HAP-1 (cell line): ENCODE results near the gene PFDN4.
"Not testable (repeated sequence)": the region's sequence is repeated elsewhere in the genome, so short reads cannot be mapped to it uniquely, and the experiment has no call there.

ENCODE experiments used
- DNase-seq, 2 experiments: peaks; one replicate each; pipeline ENCODE4 v3.0.0-alpha.2; 2016 to 2020; ENCODE audit warnings: low spot score in 2 of 2
- H3K27me3 ChIP-seq: fragments of 250-450 bp; sonication (Bioruptor Pico); 2 replicates; pipeline ENCODE4 v1.5.1; 2020; ENCODE audit warnings: low read depth, mild to moderate bottlenecking, moderate library complexity
- H3K36me3 ChIP-seq: fragments of 250-450 bp; sonication (Bioruptor Pico); replicated peaks from 2 replicates; pipeline ENCODE4 v1.5.1; 2020; ENCODE audit warnings: mild to moderate bottlenecking
- H3K4me1 ChIP-seq: fragments of 250-450 bp; sonication (Bioruptor Pico); 2 replicates; pipeline ENCODE4 v1.5.1; 2020; ENCODE audit warnings: mild to moderate bottlenecking
- H3K4me3 ChIP-seq: fragments of 250-450 bp; sonication (Bioruptor Pico); 2 replicates; pipeline ENCODE4 v1.5.1; 2020; ENCODE audit warnings: mild to moderate bottlenecking, moderate library complexity
- H3K9me3 ChIP-seq: fragments of 250-450 bp; sonication (Bioruptor Pico); 2 replicates; pipeline ENCODE4 v1.5.1; 2020; ENCODE audit warnings: mild to moderate bottlenecking, moderate library complexity
- in situ Hi-C: fragments of 300-500 bp; cut with MboI; formaldehyde crosslinking; loops from 3 replicates; pipeline ENCODE4 v1.14.3; 2020; ENCODE audit warnings: low sequenced_read_pairs, inconsistent platforms, mixed read lengths

PFDN4 gene

GRCh38 chr20:54215157-54215789 lies 7.4 kb downstream of the PFDN4 start:
- in situ Hi-C loops: loop anchor here (25.0 kb wide), 1 partner anchor 653 kb away; no protein-coding TSS in a partner anchor
- no peaks in the 10 kb centered on the region for H3K4me1 ChIP-seq
- no peaks in the 10 kb centered on the region for H3K9me3 ChIP-seq
- no peaks in the 10 kb centered on the region for H3K27me3 ChIP-seq
- peaks cover 18% of the 10 kb centered on the region for H3K36me3 ChIP-seq
- no peak overlapping the region for H3K4me3 ChIP-seq
- DNase-seq: no peak

DNA sequence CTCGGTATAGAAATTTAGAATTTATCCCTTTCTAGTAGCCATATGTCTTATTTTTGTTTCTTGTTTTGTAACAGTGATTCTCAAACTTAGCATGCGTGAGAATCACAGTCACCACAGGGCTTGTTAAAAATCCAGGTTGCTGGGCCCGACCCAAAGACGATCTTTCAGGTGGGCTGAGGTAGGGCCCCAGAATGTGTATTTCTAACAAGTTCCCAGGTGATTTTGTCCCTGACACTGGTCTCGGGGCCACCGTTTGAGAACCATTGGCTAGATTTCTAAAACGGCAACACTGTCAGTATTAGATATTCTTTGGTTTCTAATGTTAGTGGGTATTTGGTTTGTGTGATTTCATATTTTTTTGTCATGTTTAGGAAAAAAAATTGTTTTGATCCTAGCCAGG lies 9.9 kb downstream of the PFDN4 start:
- Histone ChIP-seq H3K27me3 (no peaks in the 10 kb centered on the region), H3K36me3 (peaks cover 18% of the 10 kb centered on the region), H3K9me3 (no peaks in the 10 kb centered on the region), H3K4me3 (no peak overlapping the region), H3K4me1 (no peaks in the 10 kb centered on the region)
- in situ Hi-C loops: loop anchor here (25.0 kb wide), 1 partner anchor 655 kb away; no protein-coding TSS in a partner anchor
- DNase-seq: no peak

DNA sequence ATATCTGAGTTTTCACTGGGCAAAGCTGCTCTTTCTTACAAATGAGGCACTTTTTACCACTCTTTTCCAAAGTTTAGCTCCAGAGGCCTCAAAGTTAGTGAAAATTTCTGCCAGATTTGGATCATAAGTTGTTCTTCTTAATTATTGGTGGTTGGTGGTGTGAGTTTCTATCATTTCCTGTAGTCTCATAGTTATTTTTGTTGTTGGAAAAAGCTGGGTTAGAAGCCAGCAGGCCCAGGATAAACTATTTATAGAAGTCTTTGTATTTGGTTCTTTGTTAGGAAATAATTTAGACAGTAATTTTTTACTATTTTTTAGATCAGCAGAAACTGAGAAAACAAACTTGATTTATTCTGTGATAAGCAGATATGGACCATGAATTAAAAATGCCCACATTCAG lies 10.6 kb downstream of the PFDN4 start:
- peaks cover 18% of the 10 kb centered on the region for H3K36me3 ChIP-seq
- DNase-seq: no peak
- H3K9me3 ChIP-seq: no peaks in the 10 kb centered on the region
- no peaks in the 10 kb centered on the region for H3K27me3 ChIP-seq
- in situ Hi-C loops: loop anchor here (25.0 kb wide), 1 partner anchor 656 kb away; no protein-coding TSS in a partner anchor
- H3K4me1 ChIP-seq: no peaks in the 10 kb centered on the region
- H3K4me3 ChIP-seq: no peak overlapping the region

DNA sequence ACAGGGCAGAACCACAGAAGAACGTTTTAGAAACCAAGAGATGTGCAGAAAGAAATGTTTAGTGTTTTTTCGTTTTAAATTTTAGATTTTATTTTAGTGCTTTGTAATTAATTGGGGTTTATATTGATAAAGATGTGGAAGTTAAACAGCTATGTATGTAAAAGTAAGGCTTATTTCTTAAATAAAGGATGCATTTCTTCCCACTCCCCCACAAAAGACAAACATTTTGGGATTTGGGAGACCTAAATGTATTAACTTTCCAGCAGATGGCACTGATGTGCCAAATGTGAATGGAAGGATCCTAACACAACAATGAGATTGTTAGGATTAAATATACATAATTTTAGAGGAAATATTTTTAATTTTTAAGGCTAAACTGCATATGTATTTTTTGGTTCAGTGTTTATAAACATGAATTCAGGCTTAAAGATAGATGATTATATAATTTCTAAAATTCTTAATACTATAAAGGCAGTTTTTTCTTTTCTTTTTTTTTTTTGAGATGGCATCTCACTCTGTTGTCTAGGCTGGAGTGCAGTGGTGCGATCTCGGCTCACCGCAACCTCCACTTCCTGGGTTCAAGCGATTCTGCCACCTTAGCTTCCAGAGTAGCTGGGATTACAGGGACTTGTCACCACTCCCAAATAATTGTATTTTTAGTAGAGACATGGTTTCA lies 12.0 kb downstream of the PFDN4 start:
- in situ Hi-C loops: loop anchor here (10.0 to 25.0 kb wide), 2 partner anchors 425 to 658 kb away; no protein-coding TSS in a partner anchor
- Histone ChIP-seq H3K4me1 (no peaks in the 10 kb centered on the region), H3K9me3 (no peaks in the 10 kb centered on the region), H3K36me3 (peaks cover 18% of the 10 kb centered on the region), H3K27me3 (no peaks in the 10 kb centered on the region), H3K4me3 (no peak overlapping the region)
- peak; percentile 20 to 29 for DNase-seq

- Histone ChIP-seq H3K4me3 (no peak overlapping the region), H3K9me3 (no peaks in the 10 kb centered on the region), H3K4me1 (no peaks in the 10 kb centered on the region), H3K36me3 (peaks cover 12% of the 10 kb centered on the region), H3K27me3 (no peaks in the 10 kb centered on the region)
- no peak for DNase-seq
- in situ Hi-C loops: loop anchor here (10.0 to 25.0 kb wide), 2 partner anchors 424 to 658 kb away; no protein-coding TSS in a partner anchor
These were observed 12.8 kb downstream of the PFDN4 start for GRCh38 chr20:54220722-54221121.

DNA sequence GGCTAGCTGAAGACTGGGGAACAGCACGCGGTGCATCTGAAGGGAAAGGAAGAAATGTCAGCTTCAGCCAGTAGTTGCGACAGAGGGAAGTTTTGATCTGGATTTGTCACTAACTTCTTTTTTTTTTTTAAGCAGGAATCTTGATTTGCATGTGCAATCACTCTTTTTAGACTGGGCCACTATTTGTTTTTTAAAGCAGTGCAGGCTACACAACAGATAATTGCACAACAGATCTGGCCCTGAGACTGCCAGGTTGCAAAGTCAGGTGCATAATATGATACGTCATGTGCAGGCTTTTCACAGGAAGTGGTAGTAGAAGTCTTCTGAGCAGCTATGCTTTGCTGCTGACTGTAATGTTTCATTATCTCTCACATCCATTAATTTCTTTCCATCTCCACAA lies 13.5 kb downstream of the PFDN4 start:
- Histone ChIP-seq H3K9me3 (no peaks in the 10 kb centered on the region), H3K36me3 (peaks cover 8% of the 10 kb centered on the region), H3K4me1 (no peaks in the 10 kb centered on the region), H3K27me3 (no peaks in the 10 kb centered on the region), H3K4me3 (no peak overlapping the region)
- no peak for DNase-seq
- in situ Hi-C loops: loop anchor here (10.0 to 25.0 kb wide), 2 partner anchors 423 to 659 kb away; no protein-coding TSS in a partner anchor

DNA sequence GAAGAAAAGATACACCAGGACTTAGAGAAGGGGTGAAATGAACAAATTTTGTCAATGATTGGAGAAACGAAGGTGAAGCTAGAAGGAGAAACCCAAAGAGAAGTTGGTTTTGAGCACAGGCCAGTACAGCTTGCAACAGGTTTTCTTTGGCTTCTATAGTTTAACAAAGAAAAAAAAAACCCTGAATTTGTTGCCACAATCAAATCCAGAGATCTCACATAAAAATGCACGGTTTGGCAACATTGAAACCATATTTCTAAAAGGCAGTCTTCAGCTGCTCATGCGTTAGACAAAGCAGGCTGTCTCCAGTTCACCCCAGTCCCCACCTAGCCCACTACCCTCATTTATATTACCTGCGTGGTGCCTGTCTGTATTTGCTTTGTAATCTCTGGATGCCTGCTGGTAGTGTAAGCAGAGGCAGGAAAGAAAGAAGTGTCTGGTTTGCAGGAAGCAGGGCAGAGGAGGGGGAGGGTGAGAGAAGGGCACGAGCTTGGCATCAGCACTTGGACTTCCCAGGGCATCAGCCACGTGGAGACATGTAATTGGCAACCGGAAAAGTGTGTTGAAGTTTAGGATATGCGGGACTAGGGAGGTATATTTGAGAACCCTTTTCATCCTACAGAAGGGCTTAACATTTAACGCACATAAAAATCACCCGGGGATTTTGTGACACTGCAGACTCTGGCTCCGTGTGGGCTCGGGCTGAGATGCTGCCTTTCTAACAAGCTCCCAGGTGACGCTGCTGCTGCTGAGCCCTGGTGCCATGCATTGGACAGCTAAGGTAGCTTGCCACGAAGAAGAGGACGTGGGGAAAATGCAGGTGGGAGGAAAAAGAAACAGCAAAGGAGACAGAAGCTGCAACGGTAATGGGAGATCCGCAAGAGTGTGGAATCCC lies 14.4 kb downstream of the PFDN4 start:
- H3K4me1 ChIP-seq: no peaks in the 10 kb centered on the region
- in situ Hi-C loops: loop anchor here (10.0 to 25.0 kb wide), 2 partner anchors 423 to 660 kb away; no protein-coding TSS in a partner anchor

GRCh38 chr20:54223285-54223684 lies 15.4 kb downstream of the PFDN4 start:
- no peaks in the 10 kb centered on the region for H3K4me1 ChIP-seq
- peaks cover 6% of the 10 kb centered on the region; the same call in 1 of the 2 replicates for H3K36me3 ChIP-seq
- no peaks in the 10 kb centered on the region for H3K9me3 ChIP-seq
- no peak overlapping the region for H3K4me3 ChIP-seq
- no peaks in the 10 kb centered on the region for H3K27me3 ChIP-seq
- DNase-seq: no peak
- in situ Hi-C loops: loop anchor here (10.0 to 25.0 kb wide), 2 partner anchors 422 to 661 kb away; no protein-coding TSS in a partner anchor

More for the DNA sequence above, 14.4 kb downstream of the PFDN4 start:
- Histone ChIP-seq H3K9me3 (no peaks in the 10 kb centered on the region), H3K36me3 (peaks cover 6% of the 10 kb centered on the region; the same call in 1 of the 2 replicates), H3K27me3 (no peaks in the 10 kb centered on the region), H3K4me3 (no peak overlapping the region)
- no peak for DNase-seq

DNA sequence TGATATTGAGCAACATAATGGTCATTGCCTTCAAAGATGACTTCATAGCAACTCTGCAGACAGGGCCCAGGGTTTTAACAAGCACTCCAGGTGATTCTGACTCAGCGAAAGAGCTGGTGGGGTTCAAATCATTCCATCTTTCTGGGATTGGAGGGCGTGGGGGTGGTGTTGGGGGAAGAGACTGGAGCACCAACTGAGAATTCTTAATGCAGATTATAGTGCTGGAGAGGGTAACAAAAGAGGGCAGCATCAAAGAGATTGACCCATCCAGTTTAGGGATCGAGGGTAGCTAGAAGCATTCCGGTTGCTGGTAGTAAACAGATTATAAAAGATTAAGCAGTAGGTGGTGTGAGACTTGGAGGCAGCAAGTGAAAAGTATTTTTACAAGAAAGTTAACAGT lies 15.9 kb downstream of the PFDN4 start:
- Histone ChIP-seq H3K4me1 (no peaks in the 10 kb centered on the region), H3K27me3 (no peaks in the 10 kb centered on the region), H3K36me3 (peaks cover 2% of the 10 kb centered on the region; the same call in 1 of the 2 replicates), H3K9me3 (no peaks in the 10 kb centered on the region), H3K4me3 (no peak overlapping the region)
- in situ Hi-C loops: loop anchor here (10.0 to 25.0 kb wide), 2 partner anchors 421 to 661 kb away; no protein-coding TSS in a partner anchor
- no peak for DNase-seq

DNA sequence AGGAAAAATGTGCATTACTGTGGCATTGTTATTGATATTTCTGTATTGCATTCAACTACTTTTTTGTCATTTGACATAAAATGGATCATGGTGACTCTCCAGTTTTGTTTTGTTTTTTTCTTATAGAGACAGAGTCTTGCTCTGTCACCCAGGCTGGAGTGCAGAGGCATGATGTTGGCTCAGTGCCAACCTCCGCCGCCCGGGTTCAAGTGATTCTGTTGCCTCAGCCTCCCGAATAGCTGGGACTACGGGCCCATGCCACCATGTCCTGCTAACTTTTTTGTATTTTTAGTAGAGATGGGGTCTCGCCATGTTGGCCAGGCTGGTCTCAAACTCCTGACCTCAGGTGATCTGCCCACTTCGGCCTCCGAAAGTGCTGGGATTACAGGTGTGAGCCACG lies 16.8 kb downstream of the PFDN4 start:
- not testable (repeated sequence) for H3K27me3 ChIP-seq, DNase-seq, H3K4me3 ChIP-seq, H3K9me3 ChIP-seq, H3K4me1 ChIP-seq, H3K36me3 ChIP-seq
- in situ Hi-C loops: loop anchor here (10.0 to 25.0 kb wide), 2 partner anchors 420 to 662 kb away; no protein-coding TSS in a partner anchor

DNA sequence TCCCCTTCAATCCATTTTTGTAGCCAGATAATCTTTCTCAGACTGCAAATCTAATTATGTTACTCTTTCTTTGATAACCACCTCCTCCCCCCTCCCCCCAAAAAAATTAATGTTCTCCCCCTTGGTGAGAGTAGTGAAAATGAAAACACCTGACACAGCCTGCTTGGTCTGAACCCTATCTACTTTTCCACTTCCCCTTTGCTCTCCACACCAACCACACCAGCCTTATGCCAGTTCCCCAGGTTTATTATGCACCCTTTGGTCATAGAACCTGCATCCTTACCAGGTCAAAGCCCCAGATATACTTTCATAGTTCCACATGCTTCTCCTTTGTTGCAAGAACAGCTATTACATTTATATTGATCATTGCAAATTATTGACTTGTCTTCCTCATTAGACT lies 19.4 kb downstream of the PFDN4 start:
- Histone ChIP-seq H3K4me1 (no peaks in the 10 kb centered on the region), H3K9me3 (no peaks in the 10 kb centered on the region), H3K27me3 (no peaks in the 10 kb centered on the region), H3K36me3 (no peaks in the 10 kb centered on the region), H3K4me3 (no peak overlapping the region)
- DNase-seq: no peak
- in situ Hi-C loops: loop anchor here (10.0 kb wide), 1 partner anchor 418 kb away; no protein-coding TSS in a partner anchor

DNA sequence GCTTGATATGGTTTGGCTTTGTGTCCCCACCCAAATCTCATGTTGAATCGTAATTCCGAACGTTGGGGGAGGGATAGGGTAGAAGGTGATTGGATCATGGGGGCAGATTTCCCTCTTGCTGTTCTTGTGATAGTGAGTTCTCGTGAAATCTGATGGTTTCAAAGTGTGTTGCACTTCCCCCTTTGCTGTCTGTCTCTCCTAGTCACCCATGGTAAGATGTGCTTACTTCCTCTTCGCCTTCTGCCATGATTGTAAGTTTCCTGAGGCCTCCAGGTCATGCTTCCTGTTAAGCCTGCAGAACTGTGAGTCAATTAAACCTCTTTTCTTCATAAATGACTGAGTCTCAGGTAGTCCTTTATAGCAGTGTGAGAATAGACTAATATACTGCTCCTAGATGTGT lies 19.9 kb downstream of the PFDN4 start:
- no peaks in the 10 kb centered on the region for H3K4me1 ChIP-seq
- no peak for DNase-seq
- no peaks in the 10 kb centered on the region for H3K27me3 ChIP-seq
- in situ Hi-C loops: loop anchor here (10.0 kb wide), 1 partner anchor 417 kb away; no protein-coding TSS in a partner anchor
- no peak overlapping the region for H3K4me3 ChIP-seq
- H3K36me3 ChIP-seq: no peaks in the 10 kb centered on the region
- no peaks in the 10 kb centered on the region for H3K9me3 ChIP-seq

GRCh38 chr20:54228841-54229240 lies 21.0 kb downstream of the PFDN4 start:
- Histone ChIP-seq H3K9me3 (no peaks in the 10 kb centered on the region), H3K4me3 (no peak overlapping the region), H3K4me1 (no peaks in the 10 kb centered on the region), H3K36me3 (no peaks in the 10 kb centered on the region), H3K27me3 (no peaks in the 10 kb centered on the region)
- in situ Hi-C loops: loop anchor here (10.0 kb wide), 1 partner anchor 416 kb away; no protein-coding TSS in a partner anchor
- DNase-seq: no peak
